IPS-20b (cell line): ENCODE results near the gene RUNX3.

Source experiments
- H3K27ac ChIP-seq: one replicate; pipeline ENCODE4 v1.5.1; 2013; ENCODE audit warnings: low read length
- H3K27me3 ChIP-seq: 2 replicates; pipeline ENCODE4 v1.6.1; 2013; ENCODE audit warnings: mild to moderate bottlenecking, low read length, inconsistent platforms; ENCODE audit not compliant: insufficient read depth
- H3K36me3 ChIP-seq: 2 replicates; pipeline ENCODE4 v1.6.1; 2013; ENCODE audit warnings: low read depth, mild to moderate bottlenecking, inconsistent platforms, low read length, moderate library complexity; ENCODE audit not compliant: insufficient read depth
- H3K4me1 ChIP-seq: 2 replicates; pipeline ENCODE4 v1.6.1; 2013; ENCODE audit warnings: mild to moderate bottlenecking, control low read depth, inconsistent platforms, low read length, moderate library complexity; ENCODE audit not compliant: insufficient read depth
- H3K4me3 ChIP-seq: 2 replicates; pipeline ENCODE4 v1.5.1; 2013; ENCODE audit warnings: mild to moderate bottlenecking, low read length, inconsistent platforms
- H3K9ac ChIP-seq: 2 replicates; pipeline ENCODE4 v1.6.1; 2013; ENCODE audit warnings: low read depth, mild to moderate bottlenecking, inconsistent platforms, low read length, moderate library complexity
- H3K9me3 ChIP-seq: 2 replicates; pipeline ENCODE4 v1.6.1; 2013; ENCODE audit warnings: mild to moderate bottlenecking, low read depth, low read length, inconsistent platforms; ENCODE audit not compliant: insufficient read depth

Gene RUNX3

DNA sequence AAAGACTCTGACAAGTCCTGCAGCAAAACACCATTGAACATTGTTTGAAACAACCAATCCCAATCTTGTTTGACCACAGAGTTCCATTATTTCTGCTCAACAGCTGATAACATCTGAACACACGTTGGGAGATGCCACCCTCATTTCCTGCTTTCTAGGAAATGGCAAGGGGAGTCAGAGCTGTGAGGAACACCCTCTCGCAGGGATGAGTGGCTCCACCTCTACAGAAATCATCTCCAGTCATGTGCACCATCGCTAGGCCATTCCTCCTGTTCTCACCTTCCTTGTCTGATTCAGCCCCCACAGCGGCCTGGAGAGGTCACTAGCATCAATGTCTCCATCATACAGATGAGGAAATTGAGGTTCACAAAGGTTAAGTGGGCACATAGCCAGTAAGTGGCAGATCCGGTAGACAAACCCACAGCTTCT lies 22.4 kb upstream of the RUNX3 start:
- no peaks in the 10 kb centered on the region for H3K27me3 ChIP-seq
- no peak overlapping the region for H3K9ac ChIP-seq
- no peaks in the 10 kb centered on the region for H3K36me3 ChIP-seq
- H3K27ac ChIP-seq = no peak overlapping the region
- no peaks in the 10 kb centered on the region for H3K9me3 ChIP-seq
- H3K4me1 ChIP-seq = no peaks in the 10 kb centered on the region
- no peak overlapping the region for H3K4me3 ChIP-seq

DNA sequence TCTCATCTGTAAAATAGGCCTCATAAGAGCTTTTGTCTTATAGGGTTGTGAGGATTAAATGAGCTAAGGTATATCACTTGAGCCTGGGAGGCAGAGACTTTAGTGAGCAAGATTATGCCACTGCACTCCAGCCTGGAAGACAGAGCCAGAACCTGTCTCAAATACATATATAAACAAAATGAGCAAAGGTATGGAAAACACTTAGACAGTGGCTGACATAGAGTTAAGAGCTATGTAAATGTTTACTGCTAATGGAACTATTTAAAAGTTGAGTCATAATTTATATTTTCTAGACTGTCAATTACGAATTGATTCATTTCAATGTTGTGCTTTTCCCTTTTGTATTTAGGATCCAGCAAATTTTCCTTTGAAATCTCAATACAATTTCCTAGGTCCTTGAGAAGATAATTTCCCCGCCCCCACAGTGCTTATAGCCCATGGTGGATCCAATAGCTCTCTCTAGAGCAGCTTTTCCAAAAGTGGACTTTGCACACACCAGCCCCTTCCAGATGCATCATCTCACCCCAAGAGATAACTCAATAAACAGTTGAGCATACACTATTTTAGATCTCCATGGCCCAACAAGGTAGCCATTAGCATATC lies 21.8 kb upstream of the RUNX3 start:
- H3K4me3 ChIP-seq = no peak overlapping the region
- no peak overlapping the region for H3K27ac ChIP-seq
- no peaks in the 10 kb centered on the region for H3K9me3 ChIP-seq
- no peaks in the 10 kb centered on the region for H3K36me3 ChIP-seq
- no peaks in the 10 kb centered on the region for H3K4me1 ChIP-seq
- H3K27me3 ChIP-seq = no peaks in the 10 kb centered on the region
- no peak overlapping the region for H3K9ac ChIP-seq

DNA sequence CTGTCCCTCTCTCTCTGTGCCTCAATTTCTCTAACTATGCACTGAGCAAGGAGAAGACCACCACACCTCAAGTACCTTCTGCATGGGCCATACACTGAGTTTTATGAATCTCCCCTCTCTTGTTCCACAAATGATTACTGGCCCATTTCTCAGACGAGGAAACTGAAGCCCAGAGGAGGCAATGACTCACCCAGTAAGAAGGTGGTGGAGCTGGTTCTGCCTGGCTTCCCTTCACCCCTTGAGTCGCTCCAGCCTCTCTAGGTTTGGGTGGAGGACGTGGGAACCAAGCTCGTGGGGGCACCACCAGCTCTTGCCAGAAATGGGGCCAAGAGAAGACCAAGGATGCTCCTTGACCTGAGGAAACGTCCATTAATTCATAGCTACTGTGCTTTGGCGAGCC lies 21.3 kb upstream of the RUNX3 start:
- H3K9me3 ChIP-seq = no peaks in the 10 kb centered on the region
- H3K4me3 ChIP-seq = no peak overlapping the region
- H3K4me1 ChIP-seq = no peaks in the 10 kb centered on the region
- H3K9ac ChIP-seq = no peak overlapping the region
- H3K27ac ChIP-seq = no peak overlapping the region
- no peaks in the 10 kb centered on the region for H3K27me3 ChIP-seq
- no peaks in the 10 kb centered on the region for H3K36me3 ChIP-seq

DNA sequence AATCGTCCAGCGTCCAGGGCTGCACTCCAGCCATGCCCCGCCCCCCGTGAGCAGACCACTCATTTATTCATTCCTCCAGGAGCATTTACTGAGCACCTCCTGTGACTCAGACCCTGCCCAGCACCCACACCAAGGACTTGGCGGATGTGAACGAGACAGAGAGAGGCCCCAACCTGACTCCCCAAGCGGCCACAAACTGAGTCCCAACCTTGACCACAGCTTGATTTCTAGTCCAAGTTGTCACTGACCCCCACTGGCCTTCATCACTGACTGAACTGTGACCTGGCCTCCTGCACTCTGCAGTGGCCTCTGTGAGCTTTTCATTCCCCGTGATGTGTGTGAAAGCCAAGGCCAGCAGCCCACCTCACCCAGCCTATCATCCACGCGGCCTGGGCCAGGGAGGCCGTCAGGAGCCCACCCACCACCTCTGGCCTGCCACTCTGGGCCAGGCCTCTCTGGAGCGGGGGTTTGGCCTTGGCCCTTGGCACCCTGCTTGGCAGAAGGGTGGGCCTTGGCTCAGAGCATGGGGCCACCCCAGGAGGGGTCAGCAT lies 19.3 kb upstream of the RUNX3 start:
- no peaks in the 10 kb centered on the region for H3K27me3 ChIP-seq
- no peak overlapping the region for H3K4me3 ChIP-seq
- no peak overlapping the region for H3K27ac ChIP-seq
- no peaks in the 10 kb centered on the region for H3K36me3 ChIP-seq
- no peaks in the 10 kb centered on the region for H3K9me3 ChIP-seq
- H3K4me1 ChIP-seq = no peaks in the 10 kb centered on the region
- H3K9ac ChIP-seq = no peak overlapping the region

DNA sequence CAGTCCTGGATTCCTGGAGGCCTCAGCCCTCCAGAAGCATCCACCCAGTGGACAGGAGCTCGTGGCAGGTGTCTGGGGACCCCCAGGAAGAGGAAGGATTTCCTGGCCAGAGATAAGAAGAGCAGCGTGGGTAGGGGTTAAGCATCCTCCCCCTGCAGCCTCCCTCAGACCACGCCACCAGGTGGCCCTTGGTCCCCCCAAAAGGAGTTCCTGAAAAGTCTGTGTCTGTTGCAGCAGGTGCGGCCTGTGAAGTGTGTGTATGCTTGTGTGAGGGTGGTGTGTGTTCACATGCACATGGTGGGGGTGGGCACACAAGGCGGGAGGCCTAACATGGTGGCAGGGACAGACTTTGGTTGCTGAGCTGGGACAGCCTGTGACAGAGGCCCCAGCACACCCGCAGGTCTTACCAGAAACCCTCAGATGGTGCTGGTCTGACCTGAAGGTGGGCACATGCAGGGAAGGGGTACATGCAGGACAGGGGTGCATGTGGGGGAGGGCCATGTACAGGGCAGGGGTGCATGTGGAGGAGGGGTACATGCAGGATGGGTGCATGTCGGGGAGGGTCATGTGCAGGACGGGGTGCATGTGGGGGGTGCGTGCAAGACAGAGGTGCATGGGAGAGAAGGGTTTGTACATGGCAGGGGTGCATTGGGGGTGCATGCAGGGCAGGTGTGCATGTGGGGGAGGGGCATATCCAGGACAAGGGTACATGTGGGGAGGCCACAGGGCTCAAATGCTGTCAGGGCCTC lies 18.2 kb upstream of the RUNX3 start:
- Histone ChIP-seq H3K27me3 (no peaks in the 10 kb centered on the region), H3K4me1 (no peaks in the 10 kb centered on the region), H3K4me3 (no peak overlapping the region), H3K9ac (no peak overlapping the region), H3K9me3 (no peaks in the 10 kb centered on the region), H3K27ac (no peak overlapping the region), H3K36me3 (no peaks in the 10 kb centered on the region)

DNA sequence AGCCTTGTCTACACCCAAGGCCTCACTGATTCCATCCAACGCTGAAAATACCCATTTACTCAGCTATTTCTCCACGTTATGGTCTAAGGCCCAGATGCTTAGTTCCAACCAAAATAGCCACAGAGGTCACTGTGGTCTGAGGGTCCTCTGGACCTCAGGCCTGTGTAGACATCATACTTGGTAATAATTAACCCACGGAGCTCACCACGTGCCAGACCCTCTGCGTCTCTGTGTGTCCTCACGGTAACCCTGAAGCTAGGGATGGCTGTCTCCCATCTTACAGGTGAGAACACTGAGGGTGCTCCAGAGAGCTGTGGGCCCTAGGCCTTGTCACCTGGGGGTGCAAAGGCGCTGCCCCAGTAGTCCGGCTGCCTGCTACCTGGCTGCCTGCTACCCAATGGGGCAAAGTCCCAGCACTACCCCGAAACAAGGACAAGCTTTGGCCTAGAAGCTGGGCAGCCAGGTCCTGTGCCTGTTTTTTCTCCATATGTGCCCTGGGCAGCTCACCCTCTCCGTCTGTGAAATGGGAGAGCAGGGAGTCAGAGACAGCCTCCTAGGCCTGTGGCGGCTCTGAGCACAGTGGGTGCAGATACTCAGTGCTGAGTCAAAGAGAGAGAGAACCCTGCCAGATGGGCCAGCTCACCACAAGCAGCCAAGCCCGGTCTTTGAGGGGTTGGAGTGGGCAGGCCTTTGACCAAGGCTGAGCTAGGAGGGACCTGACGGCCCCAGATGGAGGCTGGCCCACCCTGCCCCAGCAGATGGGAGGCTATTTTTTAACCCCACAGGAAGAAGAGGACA lies 17.0 kb upstream of the RUNX3 start:
- H3K27ac ChIP-seq = no peak overlapping the region
- H3K9ac ChIP-seq = no peak overlapping the region
- H3K27me3 ChIP-seq = no peaks in the 10 kb centered on the region
- H3K36me3 ChIP-seq = no peaks in the 10 kb centered on the region
- no peak overlapping the region for H3K4me3 ChIP-seq
- no peaks in the 10 kb centered on the region for H3K4me1 ChIP-seq
- H3K9me3 ChIP-seq = no peaks in the 10 kb centered on the region

DNA sequence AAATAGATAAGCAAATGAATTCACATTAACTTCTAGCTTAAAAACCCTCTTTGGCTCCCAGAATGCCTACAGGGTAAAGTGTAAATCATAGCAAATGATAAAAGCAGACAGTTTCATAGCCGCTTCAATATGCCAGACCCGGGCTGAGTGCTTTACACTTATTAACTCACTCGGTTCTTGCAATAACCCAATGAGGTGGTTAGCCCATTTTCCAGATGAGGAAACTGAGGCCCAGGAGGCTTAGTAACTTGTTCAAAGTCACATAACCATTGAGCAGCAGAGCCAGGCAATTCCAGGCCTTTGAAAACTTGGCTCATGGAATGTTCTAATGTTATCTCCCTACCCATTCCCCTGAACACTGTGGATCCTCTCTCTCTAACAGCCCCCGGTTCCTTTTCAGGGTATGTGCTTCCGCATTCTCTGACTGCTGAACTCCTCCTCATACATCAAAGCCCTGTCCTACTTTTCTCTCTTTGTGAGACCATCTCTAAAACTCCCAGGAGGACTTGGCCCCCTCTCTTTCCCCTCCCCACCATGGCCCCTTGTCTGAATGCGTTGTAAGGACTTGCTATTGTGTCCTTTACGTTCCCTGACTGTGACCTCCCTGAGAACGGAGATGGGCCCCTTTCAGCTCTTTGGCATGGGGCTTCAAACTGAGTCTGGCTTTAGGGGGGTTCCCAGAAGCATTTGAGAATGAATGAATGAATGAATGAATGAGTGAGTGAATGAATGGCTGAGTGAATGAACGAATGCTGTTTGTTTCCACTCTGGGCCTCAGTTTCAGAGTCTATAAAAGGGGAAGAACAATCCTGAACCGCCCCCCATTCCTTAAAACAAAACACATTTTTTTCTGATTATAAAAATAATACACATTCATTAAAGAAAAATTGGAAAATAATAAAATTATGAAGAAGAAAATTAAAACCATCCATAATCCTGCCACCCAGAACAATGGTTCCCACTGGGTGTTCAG lies 15.6 kb upstream of the RUNX3 start:
- Histone ChIP-seq H3K9me3 (no peaks in the 10 kb centered on the region), H3K36me3 (no peaks in the 10 kb centered on the region), H3K27ac (no peak overlapping the region), H3K4me1 (no peaks in the 10 kb centered on the region), H3K9ac (no peak overlapping the region), H3K4me3 (no peak overlapping the region), H3K27me3 (no peaks in the 10 kb centered on the region)

DNA sequence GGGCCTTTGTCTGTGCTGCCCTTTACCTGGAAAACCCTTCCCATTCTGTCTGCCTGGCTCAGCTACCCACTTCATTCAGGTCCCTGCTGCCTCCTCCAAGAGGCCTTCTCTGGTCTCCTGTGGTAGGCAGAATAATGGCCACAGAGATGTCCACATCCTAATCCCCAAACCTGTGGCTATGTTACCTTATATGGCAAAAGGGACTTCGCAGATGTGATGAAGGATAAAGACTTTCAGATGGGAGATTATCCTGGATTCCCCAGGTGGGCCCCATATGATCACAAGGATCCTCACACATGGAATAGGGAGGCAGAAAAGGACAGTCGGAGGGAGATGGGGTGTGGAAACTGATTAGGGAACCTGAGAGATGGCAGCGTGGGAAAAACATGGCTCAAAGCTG lies 14.2 kb upstream of the RUNX3 start:
- Histone ChIP-seq H3K9ac (no peak overlapping the region), H3K27me3 (no peaks in the 10 kb centered on the region), H3K4me3 (no peak overlapping the region), H3K9me3 (no peaks in the 10 kb centered on the region), H3K27ac (no peak overlapping the region), H3K4me1 (no peaks in the 10 kb centered on the region), H3K36me3 (no peaks in the 10 kb centered on the region)

DNA sequence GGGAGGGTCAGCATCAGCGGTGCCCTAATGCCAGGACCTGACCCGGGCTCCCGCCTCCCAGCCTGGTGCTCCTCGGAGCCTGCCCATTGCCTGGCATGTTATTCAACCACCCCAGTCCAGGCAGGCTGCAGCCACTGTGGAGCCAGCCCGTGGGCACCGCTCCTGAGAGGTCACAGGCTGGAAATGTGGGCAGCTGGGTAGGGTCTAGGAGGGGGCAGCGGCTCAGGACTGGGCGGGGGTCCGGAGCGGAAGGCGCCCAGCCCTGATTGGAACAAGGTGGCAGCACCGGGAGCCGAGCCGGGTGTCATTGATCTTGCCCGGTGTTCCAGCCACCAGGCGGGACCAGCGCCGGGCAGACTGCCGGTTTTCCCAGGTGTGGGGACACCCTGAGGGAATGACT lies 12.7 kb upstream of the RUNX3 start:
- no peak overlapping the region for H3K9ac ChIP-seq
- no peaks in the 10 kb centered on the region for H3K4me1 ChIP-seq
- H3K36me3 ChIP-seq = no peaks in the 10 kb centered on the region
- no peaks in the 10 kb centered on the region for H3K27me3 ChIP-seq
- H3K9me3 ChIP-seq = no peaks in the 10 kb centered on the region
- H3K4me3 ChIP-seq = no peak overlapping the region
- H3K27ac ChIP-seq = no peak overlapping the region

DNA sequence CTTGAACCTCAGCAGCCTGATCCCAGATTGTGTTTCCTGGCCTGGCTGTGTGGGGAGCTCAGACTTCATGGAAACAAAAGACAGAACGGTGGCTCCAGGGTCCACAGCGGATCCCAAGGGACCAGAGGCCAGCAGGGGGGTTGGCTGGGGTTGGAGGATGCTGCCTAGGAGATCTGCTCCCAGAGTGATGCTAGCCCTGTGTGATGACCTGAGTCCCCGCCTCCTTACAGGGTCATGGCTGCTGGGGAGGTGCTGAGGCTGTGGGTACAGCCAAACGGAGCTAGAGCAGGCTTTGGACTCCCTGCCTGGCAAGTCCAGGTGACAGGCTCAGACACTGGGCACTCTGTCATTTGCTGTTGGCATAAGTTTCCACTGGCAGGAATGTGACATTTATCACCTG lies 11.5 kb upstream of the RUNX3 start:
- Histone ChIP-seq H3K27ac (no peak overlapping the region), H3K36me3 (no peaks in the 10 kb centered on the region), H3K4me1 (no peaks in the 10 kb centered on the region), H3K9ac (no peak overlapping the region), H3K4me3 (no peak overlapping the region), H3K9me3 (no peaks in the 10 kb centered on the region), H3K27me3 (peaks cover 3% of the 10 kb centered on the region; the same call in 1 of the 2 replicates)

DNA sequence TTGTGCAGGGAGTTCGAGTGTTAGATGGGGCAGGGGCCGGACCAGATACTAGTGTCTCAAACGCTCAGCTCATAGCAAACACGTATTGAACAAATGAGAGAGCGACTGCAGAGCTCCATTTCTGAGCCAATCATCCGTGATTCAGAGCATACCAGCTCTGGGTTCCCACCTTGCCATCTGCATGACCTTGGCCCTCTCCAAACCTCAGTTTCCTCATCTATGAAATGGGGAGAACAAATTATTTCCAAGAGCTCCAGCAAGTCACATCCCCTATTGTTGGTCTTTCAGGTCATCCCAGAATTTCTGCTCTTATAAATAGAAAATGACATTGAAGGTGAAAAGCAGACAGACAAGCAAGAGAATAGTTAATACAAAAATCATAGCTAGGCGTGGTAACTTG lies 10.2 kb upstream of the RUNX3 start:
- Histone ChIP-seq H3K4me3 (no peak overlapping the region), H3K27ac (no peak overlapping the region), H3K4me1 (no peaks in the 10 kb centered on the region), H3K9me3 (no peaks in the 10 kb centered on the region), H3K36me3 (no peaks in the 10 kb centered on the region), H3K27me3 (peaks cover 17% of the 10 kb centered on the region), H3K9ac (no peak overlapping the region)
